Natural killer cell (primary cell): Measurements from ENCODE around the gene MAP4K5. TPM values are rescaled to one million over a fixed set of nuclear protein-coding genes. Genes with fewer than 3 reads are reported as not detected.
A peak's percentile ranks its signal among the peaks of the same experiment; 100 is the strongest.

Experiments
- ATAC-seq, 3 donors: fragments of 150-1000 bp in 2 of 3; fragments of 200-7000 bp in 1 of 3; cut with Tn5 transposase; 1 replicate in 1 of 3; 2 replicates in 2 of 3; pipeline ENCODE4 v1.10.0; 2021; ENCODE audit warnings: mild to moderate bottlenecking in 2 of 3, moderate library complexity in 2 of 3
- DNase-seq, 2 donors: peaks; one replicate each; pipeline versions ENCODE4 v3.0.0 to v3.0.0-alpha.2; 2013 to 2021; ENCODE audit warnings: mixed read lengths in 1 of 2
- H3K27ac ChIP-seq: one replicate; pipeline ENCODE4 v1.5.1; 2013; ENCODE audit warnings: mild to moderate bottlenecking, low read length
- H3K27me3 ChIP-seq: one replicate; pipeline ENCODE4 v1.6.1; 2013; ENCODE audit warnings: low read length; ENCODE audit not compliant: control insufficient read depth, insufficient read depth
- H3K36me3 ChIP-seq: one replicate; pipeline ENCODE4 v1.6.1; 2013; ENCODE audit warnings: low read length; ENCODE audit not compliant: control insufficient read depth, insufficient read depth
- H3K4me1 ChIP-seq: one replicate; pipeline ENCODE4 v1.6.1; 2013; ENCODE audit warnings: low read length; ENCODE audit not compliant: control insufficient read depth, insufficient read depth
- H3K4me3 ChIP-seq: one replicate; pipeline ENCODE4 v1.5.1; 2013; ENCODE audit warnings: low read length
- H3K9me3 ChIP-seq: one replicate; pipeline ENCODE4 v1.6.1; 2013; ENCODE audit warnings: low read length; ENCODE audit not compliant: control insufficient read depth, insufficient read depth
- H3K27ac Mint-ChIP-seq, 2 donors: one replicate each; pipeline ENCODE4 v1.8.0; 2022; ENCODE audit warnings: mild to moderate bottlenecking in 2 of 2, mixed read lengths in 2 of 2, moderate library complexity in 1 of 2
- H3K27me3 Mint-ChIP-seq, 2 donors: one replicate each; pipeline ENCODE4 v1.8.0; 2022; ENCODE audit warnings: low read depth in 2 of 2, mixed read lengths in 2 of 2
- H3K36me3 Mint-ChIP-seq: one replicate; pipeline ENCODE4 v1.8.0; 2022; ENCODE audit warnings: mixed read lengths
- H3K4me1 Mint-ChIP-seq, 2 donors: one replicate each; pipeline ENCODE4 v1.8.0; 2022; ENCODE audit warnings: mixed read lengths in 2 of 2
- H3K4me3 Mint-ChIP-seq: one replicate; pipeline ENCODE4 v1.8.0; 2022; ENCODE audit warnings: mild to moderate bottlenecking, moderate library complexity, mixed read lengths
- H3K9me3 Mint-ChIP-seq, 2 donors: one replicate each; pipeline ENCODE4 v1.8.0; 2022; ENCODE audit warnings: mixed read lengths in 2 of 2
- CTCF ChIP-seq: fragments of 200-600 bp; IDR thresholded peaks from one replicate; pipeline ENCODE4 v1.8.0; 2022; ENCODE audit warnings: antibody characterized with exemption
- WGBS: methylation state at CpG from one replicate; pipeline ENCODE4 v1.1.7; 2013; ENCODE audit warnings: missing lambda C conversion rate; ENCODE audit not compliant: insufficient coverage; 5-methylcytosine and 5-hydroxymethylcytosine counted together
- intact Hi-C: fragments of 100-400 bp; cut with micrococcal nuclease; formaldehyde crosslinking; loops from one replicate; pipeline ENCODE4 v1.14.2; 2022
- total RNA-seq, 4 donors: library from RNA; stranded (reverse); fragments of 120-200 nt in 1 of 4; gene quantifications; one replicate each; pipeline versions ENCODE4 v1.2.3 to v1.2.4, GENCODE V29; 2013 to 2022

Gene MAP4K5
- total RNA-seq, 3 donors from 2014 or later (not counting 1 experiment from before 2014, with no cell fraction given), result 63.3 to 74.6 (median 65.9) TPM

- peaks cover 7% of the 10 kb centered on the region for H3K4me1 ChIP-seq
- intact Hi-C loops, result loop anchor here (2.0 to 5.0 kb wide), 6 partner anchors 167 to 681 kb away; partner anchors contain the start of genes DMAC2L, L2HGDH, NEMF and SOS2
- TF ChIP-seq CTCF, result no peak
- no peaks in the 10 kb centered on the region for H3K36me3 ChIP-seq
- WGBS, result 83% methylated on average over 2 of the region's 3 CpGs
- H3K27ac ChIP-seq, result no peak overlapping the region
- H3K27me3 ChIP-seq, result no peaks in the 10 kb centered on the region
- Mint-ChIP-seq H3K27ac (no peak overlapping the region), H3K36me3 (no peaks in the 10 kb centered on the region), H3K27me3 (peaks cover 3 to 12% of the 10 kb centered on the region in 2 donors), H3K4me1 (peaks cover 38 to 40% of the 10 kb centered on the region in 2 donors), H3K9me3 (no peaks in the 10 kb centered on the region), H3K4me3 (peak overlapping the region; percentile 29)
- no peak overlapping the region for H3K4me3 ChIP-seq
- no peak for ATAC-seq
- no peak for DNase-seq
- H3K9me3 ChIP-seq, result no peaks in the 10 kb centered on the region
These were observed 1.4 kb upstream of the MAP4K5 start for GRCh38 chr14:50533806-50534205.

GRCh38 chr14:50533241-50533705 is 904 bp upstream of the MAP4K5 start:
- no peaks in the 10 kb centered on the region for H3K27me3 ChIP-seq
- peak overlapping the region; percentile 67 for H3K27ac ChIP-seq
- 34% methylated on average over 5 of the region's 5 CpGs for WGBS
- Mint-ChIP-seq H3K36me3 (no peaks in the 10 kb centered on the region), H3K27me3 (peaks cover 3 to 12% of the 10 kb centered on the region in 2 donors), H3K27ac (peak overlapping the region; percentile 82), H3K4me3 (peak overlapping the region; percentile 90), H3K4me1 (peaks cover 38 to 40% of the 10 kb centered on the region in 2 donors), H3K9me3 (no peaks in the 10 kb centered on the region)
- no peak for DNase-seq
- no peak for ATAC-seq
- no peak overlapping the region for H3K4me3 ChIP-seq
- H3K9me3 ChIP-seq, result no peaks in the 10 kb centered on the region
- no peak for TF ChIP-seq CTCF
- peaks cover 3% of the 10 kb centered on the region for H3K36me3 ChIP-seq
- H3K4me1 ChIP-seq, result peaks cover 7% of the 10 kb centered on the region
- intact Hi-C loops, result loop anchor here (2.0 to 5.0 kb wide), 6 partner anchors 166 to 680 kb away; partner anchors contain the start of genes DMAC2L, L2HGDH, NEMF and SOS2

- ATAC-seq (peak; percentile 7 to 39 (median 12)), DNase-seq (peak; percentile 53 to 54)
- Histone ChIP-seq H3K9me3 (no peaks in the 10 kb centered on the region), H3K4me1 (peaks cover 7% of the 10 kb centered on the region), H3K27me3 (no peaks in the 10 kb centered on the region), H3K27ac (peak overlapping the region; percentile 61), H3K4me3 (peak overlapping the region; percentile 60), H3K36me3 (peaks cover 3% of the 10 kb centered on the region)
- no peak for TF ChIP-seq CTCF
- no peaks in the 10 kb centered on the region for H3K36me3 Mint-ChIP-seq
- H3K4me3 Mint-ChIP-seq, result peak overlapping the region; percentile 94
- intact Hi-C loops, result loop anchor here (1.0 to 5.0 kb wide), 8 partner anchors 10 to 679 kb away; partner anchors contain the start of genes DMAC2L, L2HGDH, NEMF and SOS2
- under 1% methylated on average over 82 of the region's 82 CpGs for WGBS
- H3K4me1 Mint-ChIP-seq, result peaks cover 43 to 45% of the 10 kb centered on the region in 2 donors
- no peaks in the 10 kb centered on the region for H3K9me3 Mint-ChIP-seq
- peak overlapping the region; percentile 82 for H3K27ac Mint-ChIP-seq
- peaks cover 3 to 12% of the 10 kb centered on the region in 2 donors for H3K27me3 Mint-ChIP-seq
These were observed 521 bp downstream of the MAP4K5 start for GRCh38 chr14:50531595-50532501.
